Stimulated activated CD4-positive, alpha-beta T cell treated with anti-CD3 and anti-CD28 coated beads, TNF-alpha, amount 100 ng/mL, for 1 hour (primary cell): ENCODE results near the gene ZNF169.
"Not testable (repeated sequence)": the region's sequence is repeated elsewhere in the genome, so short reads cannot be mapped to it uniquely, and the experiment has no call there.

Experiments
- DNase-seq, 3 donors: peaks; one replicate each; pipeline ENCODE4 v3.0.0-alpha.2; 2020; ENCODE audit warnings: low read depth in 3 of 3, low spot score in 1 of 3

The ZNF169 gene

DNA sequence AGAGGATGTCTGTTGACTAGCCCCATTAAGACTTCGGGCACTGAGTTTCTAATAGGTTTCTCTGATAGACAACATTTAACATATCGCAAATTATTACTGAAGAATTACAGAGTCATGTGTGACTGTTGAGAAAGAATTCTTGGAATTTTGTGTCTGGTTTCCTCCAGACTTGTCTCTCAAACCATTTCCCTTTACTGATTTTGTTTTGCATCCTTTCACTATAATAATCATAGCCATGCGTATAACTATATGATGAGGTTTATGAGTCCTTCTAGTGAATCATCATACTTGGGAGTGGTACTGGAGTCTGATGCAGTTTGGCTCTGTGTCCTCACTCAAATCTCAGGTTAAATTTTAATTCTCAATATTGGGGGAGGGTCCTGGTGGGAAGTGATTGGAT, 27.0 kb downstream of the ZNF169 start:
- DNase-seq: no peak

DNA sequence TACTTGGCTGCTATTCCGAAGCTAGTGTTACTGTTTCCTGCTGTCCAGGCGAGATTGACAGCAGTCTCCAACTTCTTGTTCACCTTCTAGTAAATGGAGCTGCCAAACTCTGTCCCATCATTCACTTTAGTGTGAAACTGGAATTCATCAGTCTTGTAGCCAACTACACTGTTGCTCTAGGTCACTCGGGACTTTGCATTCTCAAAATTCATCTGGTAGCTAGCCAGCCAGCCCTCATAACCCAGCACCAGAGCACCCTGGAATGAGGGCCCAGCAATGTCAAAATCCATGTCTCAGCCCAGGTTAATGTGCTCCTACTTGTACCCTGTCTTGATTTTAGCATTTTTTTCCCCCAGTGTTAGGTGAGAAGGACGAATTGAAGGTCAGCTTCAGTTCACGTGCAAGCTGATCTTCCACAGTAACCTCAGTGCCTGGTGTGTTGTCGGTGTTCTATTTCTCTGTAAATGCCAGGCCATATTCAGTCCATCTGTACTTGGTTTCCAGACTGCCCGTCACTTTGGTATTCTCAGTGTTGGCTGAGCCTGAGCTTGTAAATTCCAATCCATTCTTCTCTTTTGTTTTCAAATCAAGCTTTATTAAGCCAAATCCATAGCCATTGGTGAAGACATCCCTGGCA, 28.9 kb downstream of the ZNF169 start:
- DNase-seq: no peak

DNA sequence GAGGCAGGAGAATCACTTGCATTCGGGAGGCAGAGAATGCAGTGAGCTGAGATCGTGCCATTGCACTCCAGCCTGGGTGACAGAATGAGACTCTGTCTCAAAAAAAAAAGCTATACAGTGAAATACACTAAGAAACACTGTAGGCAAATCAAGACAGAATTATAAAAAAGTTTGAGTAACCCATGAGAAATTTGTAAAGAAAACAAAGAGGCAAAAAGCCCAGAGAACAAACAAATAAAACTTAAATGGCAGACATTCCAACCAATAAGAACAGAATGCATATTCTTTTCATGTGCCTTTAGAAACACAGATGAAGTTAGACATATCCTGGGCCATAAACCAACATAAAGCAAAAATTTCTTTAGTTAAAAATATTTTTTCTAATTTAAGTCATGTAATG, 30.6 kb downstream of the ZNF169 start:
- no peak for DNase-seq

DNA sequence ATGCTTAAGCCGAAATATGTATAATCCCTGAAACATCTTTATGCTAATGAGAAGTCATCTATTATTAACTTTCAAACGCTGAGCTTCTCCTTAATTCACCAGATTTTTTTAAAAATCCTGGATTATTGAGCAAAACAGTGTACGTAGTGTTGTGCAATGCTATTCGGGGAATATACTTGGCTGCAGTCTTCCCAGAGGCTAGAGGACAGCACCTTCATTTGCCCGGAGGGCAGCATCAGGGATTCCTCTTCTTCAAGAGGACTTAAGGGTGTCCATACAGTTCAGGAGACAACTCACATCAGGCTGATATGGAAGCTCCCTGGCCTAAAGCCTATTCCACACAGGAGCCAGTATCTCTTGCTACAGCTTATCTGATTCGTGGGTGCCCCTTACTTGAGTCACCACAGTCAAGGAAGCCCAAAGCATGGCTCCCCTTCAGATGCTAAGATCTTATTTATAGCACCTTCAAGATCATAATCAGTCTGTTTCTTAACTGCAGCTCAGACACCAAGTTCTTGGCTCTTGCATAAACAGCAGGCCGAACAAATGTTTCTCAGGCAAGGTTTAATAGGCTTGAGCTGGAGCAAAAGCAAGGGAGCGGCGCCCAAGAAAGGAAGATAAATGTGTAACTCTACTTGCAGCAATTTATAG, 40.0 kb downstream of the ZNF169 start:
- DNase-seq: no peak

- DNase-seq: no peak
These were observed 41.6 kb downstream of the ZNF169 start for GRCh38 chr9:94300470-94301301.

DNA sequence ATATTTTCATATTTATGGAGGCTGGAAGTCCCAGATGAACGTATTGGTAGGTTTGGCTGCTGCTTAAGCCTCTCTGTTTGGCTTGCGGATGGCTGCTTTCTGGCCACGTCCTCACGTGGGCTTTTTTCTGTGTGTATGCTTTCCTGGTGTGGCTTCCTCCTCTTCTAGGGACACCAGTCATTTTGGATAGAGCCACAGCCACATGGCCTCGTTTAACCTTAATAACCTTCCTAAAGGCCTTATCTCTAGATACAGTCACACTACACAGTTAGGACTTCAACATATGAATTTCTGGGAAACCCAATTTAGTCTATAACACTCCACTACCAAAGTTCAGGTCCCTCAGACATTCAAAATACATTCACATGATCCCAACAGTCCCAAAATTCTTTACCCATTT, 42.5 kb downstream of the ZNF169 start:
- no peak for DNase-seq

DNA sequence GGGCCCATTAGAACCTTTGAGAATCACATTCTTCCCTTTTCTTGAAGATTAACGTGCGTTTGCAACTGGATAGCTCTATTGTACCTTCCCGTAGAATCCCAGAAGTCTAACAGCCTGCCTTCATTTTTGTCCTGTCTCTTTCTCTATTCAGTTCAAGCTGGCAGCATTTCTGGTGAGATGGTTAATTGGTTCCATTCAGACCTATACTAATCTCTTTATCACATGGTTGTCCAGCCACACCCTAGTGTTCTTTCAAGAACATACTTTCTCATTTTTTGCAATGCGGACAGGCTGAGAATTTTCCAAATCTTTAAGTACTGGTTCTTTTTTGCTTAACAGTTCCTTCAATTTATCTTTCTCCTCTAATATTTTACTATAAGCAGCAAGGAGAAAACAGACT, 43.3 kb downstream of the ZNF169 start:
- DNase-seq: no peak

- no peak for DNase-seq
These were observed 44.2 kb downstream of the ZNF169 start for GRCh38 chr9:94303321-94303720.

DNA sequence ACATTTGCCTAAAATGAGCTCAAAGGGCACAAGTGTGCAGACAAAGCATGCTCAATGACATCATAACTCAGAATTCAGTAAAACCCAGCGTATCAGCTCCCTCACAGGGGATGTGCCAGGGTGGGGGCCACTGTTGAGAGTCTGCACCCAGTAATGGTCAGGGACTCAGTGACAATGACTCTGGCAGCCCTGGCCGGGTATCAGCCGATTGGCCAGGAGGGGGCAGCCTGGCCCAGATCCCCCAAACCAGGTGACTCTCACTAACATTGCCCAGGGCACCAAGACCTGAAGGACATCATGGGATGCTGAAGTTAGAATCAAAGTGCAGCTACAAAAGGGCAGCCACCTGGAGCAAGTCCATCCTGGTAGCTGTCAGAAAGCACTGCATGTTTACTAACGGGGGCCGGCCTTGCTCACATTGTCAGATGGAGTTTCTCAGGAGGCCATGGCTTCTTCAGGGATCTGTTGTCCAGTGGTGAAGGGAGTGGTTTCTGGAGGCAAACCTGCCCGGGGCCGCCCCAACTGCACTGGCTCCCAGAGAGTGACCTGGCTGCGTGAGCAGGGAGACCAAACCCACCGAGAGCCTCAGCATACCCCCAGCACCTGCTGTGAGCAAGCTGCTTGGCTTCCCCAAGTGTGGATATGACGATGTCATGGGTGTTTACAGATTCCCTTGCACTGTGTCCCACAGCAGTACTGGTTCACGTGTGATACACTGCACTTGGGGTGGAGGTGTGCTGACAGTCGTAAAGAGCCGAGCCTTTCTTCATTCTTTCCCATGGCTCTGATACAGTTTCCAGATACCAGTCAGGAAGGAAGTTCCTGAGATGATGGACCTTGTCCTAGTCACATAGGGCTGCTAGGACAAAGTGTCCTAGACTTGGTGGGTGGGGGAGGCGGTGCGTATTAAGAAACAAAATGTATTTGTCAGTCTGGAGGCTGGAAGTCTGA, 56.2 kb downstream of the ZNF169 start:
- DNase-seq: not testable (repeated sequence)

GRCh38 chr9:94316236-94316635, 57.1 kb downstream of the ZNF169 start:
- DNase-seq: not testable (repeated sequence)

DNA sequence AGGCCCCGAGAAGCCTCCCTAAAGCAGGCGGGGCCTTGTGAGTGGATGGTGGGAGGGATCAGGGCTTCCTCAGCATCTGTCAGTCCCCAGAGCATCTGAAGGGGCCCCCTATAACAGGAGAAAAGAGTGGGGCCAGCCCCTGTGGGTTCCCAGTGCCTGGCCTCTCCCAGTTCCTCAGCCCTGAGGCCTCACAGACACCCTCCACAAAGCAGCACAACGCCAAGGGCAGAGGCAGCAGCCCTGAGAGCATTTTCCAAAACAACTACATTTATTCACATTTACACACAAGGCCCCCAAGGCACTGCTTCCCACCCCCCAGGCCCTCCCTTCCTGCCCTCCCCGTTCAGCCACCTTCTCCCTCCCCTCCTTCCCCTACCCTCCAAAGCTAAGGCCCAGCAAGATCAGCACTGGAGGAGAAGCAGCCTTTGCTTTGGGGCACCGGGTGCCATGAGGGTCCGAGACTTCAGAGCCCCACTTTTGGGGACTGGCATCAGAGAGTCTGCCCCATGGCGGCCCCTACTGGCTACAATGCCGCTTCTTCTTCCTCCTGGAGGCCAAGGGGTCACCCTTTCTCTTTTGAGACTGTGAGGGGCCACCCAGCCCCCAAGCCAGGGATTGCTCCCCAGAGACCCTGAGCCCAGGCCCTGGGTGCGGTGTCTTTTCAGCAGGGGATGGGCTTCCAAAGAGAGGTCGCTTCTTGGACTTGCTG, 59.0 kb downstream of the ZNF169 start:
- not testable (repeated sequence) for DNase-seq

- not testable (repeated sequence) for DNase-seq
These were observed 63.3 kb downstream of the ZNF169 start for GRCh38 chr9:94322342-94322940.

DNA sequence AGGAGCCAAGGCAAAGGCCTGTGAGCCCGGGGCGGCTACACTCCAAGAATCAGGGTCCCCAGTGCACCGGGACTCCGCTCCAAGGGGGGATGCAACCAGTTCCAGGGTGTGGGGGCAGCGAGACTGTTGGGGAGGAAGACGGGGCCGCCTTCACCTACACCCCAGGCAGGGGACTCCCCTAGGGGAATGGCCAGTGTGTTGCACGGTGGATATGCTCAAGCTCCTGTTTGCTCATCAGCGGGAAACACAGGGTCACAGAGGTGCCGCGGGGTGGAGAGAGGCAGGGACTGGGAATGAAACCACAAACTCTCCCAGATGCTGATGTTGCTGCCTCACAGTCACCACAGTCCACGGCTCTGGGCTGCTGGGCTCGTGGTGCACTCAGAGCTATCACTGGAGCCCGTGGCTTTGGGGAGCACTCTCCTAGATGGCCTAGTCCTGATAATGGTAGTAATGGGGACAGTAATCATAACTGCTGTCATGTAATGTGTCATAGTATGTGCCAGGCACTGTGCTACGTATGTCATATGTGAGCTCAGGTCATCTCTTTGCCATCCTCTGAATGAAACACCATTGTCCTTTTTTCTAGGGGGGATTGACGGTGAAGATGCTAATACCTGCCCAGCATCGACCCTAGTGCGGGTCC, 64.2 kb downstream of the ZNF169 start:
- DNase-seq: not testable (repeated sequence)

DNA sequence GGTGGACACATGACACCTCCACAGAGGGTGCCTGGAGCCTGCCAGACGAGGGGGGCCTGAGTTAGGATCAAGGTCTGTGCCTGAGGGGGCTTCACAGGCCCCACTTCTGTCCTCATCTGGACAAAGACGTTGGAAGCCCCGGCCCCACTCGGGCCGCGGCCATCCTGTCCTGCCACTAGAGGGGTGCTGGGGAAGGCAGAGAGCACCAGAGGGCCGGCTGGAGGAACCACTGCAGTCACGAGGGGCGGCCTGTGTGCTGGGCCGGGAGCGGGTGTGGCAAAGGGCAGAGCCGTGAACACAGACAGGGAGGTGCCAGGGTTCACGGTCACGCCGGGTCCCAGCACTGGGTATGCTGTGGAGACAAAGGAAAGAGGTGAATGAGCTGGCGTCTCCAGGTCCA, 66.5 kb downstream of the ZNF169 start:
- not testable (repeated sequence) for DNase-seq

- not testable (repeated sequence) for DNase-seq
These were observed 69.4 kb downstream of the ZNF169 start, which contains the start of gene NUTM2F for GRCh38 chr9:94328544-94328943. TSS of gene NUTM2F (minus strand) at chr9:94328644. CDS start at chr9:94328623, 21 bp downstream.

DNA sequence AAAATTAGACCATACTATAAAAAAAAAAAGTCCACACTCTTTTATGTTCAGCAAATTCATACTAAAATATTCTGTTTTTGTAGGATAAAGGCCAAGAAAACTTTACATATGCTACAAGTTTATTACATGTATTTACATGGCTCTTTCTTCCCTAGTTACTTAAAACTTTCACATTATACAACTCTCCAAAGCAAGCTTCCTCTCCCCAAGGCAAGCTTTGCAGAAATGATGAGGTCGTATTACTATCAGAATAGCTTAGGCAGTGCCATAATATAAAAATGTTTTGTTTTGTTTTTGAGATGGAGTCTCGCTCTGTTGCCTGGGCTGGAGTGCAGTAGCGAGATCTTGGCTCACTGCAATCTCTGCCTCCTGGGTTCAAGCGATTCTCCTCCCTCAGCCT, 77.3 kb downstream of the ZNF169 start:
- DNase-seq: not testable (repeated sequence)

GRCh38 chr9:94338723-94339122, 79.6 kb downstream of the ZNF169 start:
- not testable (repeated sequence) for DNase-seq

- DNase-seq: not testable (repeated sequence)
These were observed 80.6 kb downstream of the ZNF169 start for GRCh38 chr9:94339657-94340056.

DNA sequence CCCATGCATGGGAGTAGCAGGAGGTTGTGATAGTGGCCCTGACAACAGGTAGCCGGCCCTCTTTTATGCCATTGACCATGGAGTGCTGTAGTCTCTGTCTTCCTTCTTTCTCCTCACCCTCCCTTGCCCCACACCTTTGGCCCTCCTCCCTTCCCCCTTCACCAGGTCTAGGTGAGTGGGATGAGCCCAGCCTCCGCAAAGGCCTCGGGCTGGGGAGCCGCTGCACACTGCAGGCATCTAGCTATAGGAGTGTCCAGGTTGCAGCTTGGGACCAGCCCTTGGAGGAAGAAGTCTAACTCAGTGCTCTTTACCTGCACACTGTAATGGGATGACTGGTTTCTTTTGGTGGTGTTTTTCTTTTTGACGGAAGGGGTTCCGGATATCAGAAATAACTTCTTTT, 81.7 kb downstream of the ZNF169 start:
- not testable (repeated sequence) for DNase-seq
